Ovary (tissue), 3 donors: ENCODE measurements around the gene SLC24A4.

ENCODE experiments used
- CTCF ChIP-seq, 3 donors: fragments of 450-650 bp in 2 of 3; fragments of 200-600 bp in 1 of 3; IDR thresholded peaks; one replicate each; pipeline versions ENCODE4 v1.5.1 to v1.8.0; 2016 to 2022; ENCODE audit warnings: antibody characterized with exemption in 3 of 3, mild to moderate bottlenecking in 1 of 3
- POLR2A ChIP-seq: fragments of 450-650 bp; IDR thresholded peaks from one replicate; pipeline ENCODE4 v1.6.1; 2017; ENCODE audit warnings: antibody characterized with exemption, mild to moderate bottlenecking, moderate library complexity
- donor health status: DM: no; HTN: no; CAD: no.

DNA sequence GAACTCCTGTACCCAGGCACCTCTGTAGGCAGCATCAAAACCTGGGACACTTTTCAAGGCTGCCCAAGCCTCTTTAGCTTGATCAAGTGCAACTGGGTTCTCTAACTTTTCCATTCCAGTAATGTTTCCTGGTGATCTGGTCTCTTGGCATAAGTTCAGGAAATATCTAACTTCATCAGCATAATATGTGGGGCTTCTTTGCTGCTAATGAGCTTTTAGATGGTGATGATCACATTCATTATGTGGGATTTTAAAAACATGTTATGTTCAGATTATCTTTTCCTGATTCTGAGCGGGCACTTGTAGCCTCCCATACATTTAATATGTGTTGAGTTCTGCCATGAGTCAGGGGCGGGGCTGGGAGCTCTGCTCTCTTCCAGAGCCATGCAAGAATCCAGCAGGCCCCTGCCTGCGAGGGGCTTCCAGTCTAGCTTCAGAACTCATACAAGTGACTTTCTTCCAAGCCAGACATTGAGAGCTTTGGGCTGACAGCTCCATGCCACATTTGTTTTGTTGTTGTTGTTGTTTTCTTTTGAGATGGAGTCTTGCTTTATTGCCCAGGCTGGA, 151.1 kb downstream of the SLC24A4 start:
- no peak for TF ChIP-seq CTCF (IDR thresholded peaks at IDR 0.05)
- no peak for TF ChIP-seq POLR2A
